Spinal cord (tissue), 10 donors: ENCODE measurements around the gene SYNE1. TPM values are rescaled to one million over a fixed set of nuclear protein-coding genes. Genes with fewer than 3 reads are reported as not detected.

Experiments used
- DNase-seq, 6 donors: peaks; one replicate each; pipeline versions ENCODE4 v3.0.0 to v3.0.0-alpha.2; 2013 to 2015; ENCODE audit warnings: low spot score in 6 of 6, low read depth in 4 of 6
- H3K27ac ChIP-seq: one replicate; pipeline ENCODE4 v1.5.1; 2013; ENCODE audit warnings: low read depth, low read length, control low read depth
- H3K27me3 ChIP-seq: one replicate; pipeline ENCODE4 v1.6.1; 2013; ENCODE audit warnings: low read length; ENCODE audit not compliant: control insufficient read depth, insufficient read depth
- H3K36me3 ChIP-seq: one replicate; pipeline ENCODE4 v1.6.1; 2013; ENCODE audit warnings: low read length; ENCODE audit not compliant: control insufficient read depth, insufficient read depth
- H3K4me1 ChIP-seq: one replicate; pipeline ENCODE4 v1.6.1; 2013; ENCODE audit warnings: low read length; ENCODE audit not compliant: control insufficient read depth, insufficient read depth
- H3K4me3 ChIP-seq: one replicate; pipeline ENCODE4 v1.5.1; 2013; ENCODE audit warnings: low read depth, low read length, control low read depth
- H3K9me3 ChIP-seq: one replicate; pipeline ENCODE4 v1.6.1; 2013; ENCODE audit warnings: low read length; ENCODE audit not compliant: control insufficient read depth, insufficient read depth
- WGBS: methylation state at CpG from one replicate; pipeline ENCODE4 v1.1.5; 2013; ENCODE audit warnings: missing lambda C conversion rate; ENCODE audit not compliant: insufficient coverage; 5-methylcytosine and 5-hydroxymethylcytosine counted together
- polyA plus RNA-seq, 2 donors: library from polyadenylated mRNA; unstranded; fragments of 120-200 nt; gene quantifications; one replicate each; pipeline ENCODE4 v1.2.1, GENCODE V29; 2013; ENCODE audit not compliant: insufficient read length in 2 of 2
- total RNA-seq, 2 donors: library from RNA; depleted of rRNA in 1 of 2; stranded (reverse); fragments of 120-200 nt in 1 of 2; fragments of >200 nt in 1 of 2; gene quantifications; one replicate each; pipeline versions ENCODE4 v1.2.3 to v1.2.4, GENCODE V29; 2013 to 2014
- donor health status: healthy.

SYNE1 gene
- total and polyA plus RNA-seq, 4 donors, result 71.5 to 201 (median 105) TPM

- Histone ChIP-seq H3K36me3 (peaks cover 35% of the 10 kb centered on the region), H3K4me1 (no peaks in the 10 kb centered on the region), H3K27ac (no peak overlapping the region), H3K27me3 (no peaks in the 10 kb centered on the region), H3K4me3 (no peak overlapping the region), H3K9me3 (no peaks in the 10 kb centered on the region)
- DNase-seq, result no peak
- no CpG with 5 or more reads among the region's 3 CpGs for WGBS
Observed at GRCh38 chr6:152240436-152240835, 396.7 kb downstream of the SYNE1 start.

- no peaks in the 10 kb centered on the region for H3K27me3 ChIP-seq
- H3K4me3 ChIP-seq, result no peak overlapping the region
- WGBS, result 88% methylated on average over 5 of the region's 8 CpGs
- H3K9me3 ChIP-seq, result no peaks in the 10 kb centered on the region
- no peak for DNase-seq
- no peaks in the 10 kb centered on the region for H3K4me1 ChIP-seq
- no peak overlapping the region for H3K27ac ChIP-seq
- H3K36me3 ChIP-seq, result peaks cover 52% of the 10 kb centered on the region
Observed at GRCh38 chr6:152236370-152237097, 400.6 kb downstream of the SYNE1 start.

- H3K27ac ChIP-seq, result no peak overlapping the region
- H3K27me3 ChIP-seq, result no peaks in the 10 kb centered on the region
- no peak overlapping the region for H3K4me3 ChIP-seq
- DNase-seq, result no peak
- H3K4me1 ChIP-seq, result no peaks in the 10 kb centered on the region
- 97% methylated on average over 7 of the region's 17 CpGs for WGBS
- H3K36me3 ChIP-seq, result peaks cover 39% of the 10 kb centered on the region
- H3K9me3 ChIP-seq, result no peaks in the 10 kb centered on the region
Observed at GRCh38 chr6:152233547-152234320, 403.4 kb downstream of the SYNE1 start.

GRCh38 chr6:152232501-152233151, 404.5 kb downstream of the SYNE1 start:
- Histone ChIP-seq H3K4me3 (no peak overlapping the region), H3K27me3 (no peaks in the 10 kb centered on the region), H3K4me1 (no peaks in the 10 kb centered on the region), H3K36me3 (peaks cover 35% of the 10 kb centered on the region), H3K27ac (no peak overlapping the region), H3K9me3 (no peaks in the 10 kb centered on the region)
- WGBS, result no CpG with 5 or more reads among the region's 5 CpGs
- DNase-seq, result no peak

- H3K4me3 ChIP-seq, result no peak overlapping the region
- H3K36me3 ChIP-seq, result peaks cover 17% of the 10 kb centered on the region
- H3K9me3 ChIP-seq, result no peaks in the 10 kb centered on the region
- H3K27ac ChIP-seq, result no peak overlapping the region
- no peaks in the 10 kb centered on the region for H3K4me1 ChIP-seq
- no peaks in the 10 kb centered on the region for H3K27me3 ChIP-seq
- WGBS, result no CpG with 5 or more reads among the region's 4 CpGs
- DNase-seq, result no peak
Observed at GRCh38 chr6:152229330-152229729, 407.8 kb downstream of the SYNE1 start.

- Histone ChIP-seq H3K4me3 (no peak overlapping the region), H3K36me3 (peaks cover 22% of the 10 kb centered on the region), H3K27me3 (no peaks in the 10 kb centered on the region), H3K9me3 (no peaks in the 10 kb centered on the region), H3K27ac (no peak overlapping the region), H3K4me1 (no peaks in the 10 kb centered on the region)
- DNase-seq, result no peak
- WGBS, result no CpG with 5 or more reads among the region's 2 CpGs
Observed at GRCh38 chr6:152226119-152226518, 411.0 kb downstream of the SYNE1 start.

GRCh38 chr6:152225241-152225934, 411.8 kb downstream of the SYNE1 start:
- 93% methylated on average over 3 of the region's 7 CpGs for WGBS
- Histone ChIP-seq H3K4me3 (no peak overlapping the region), H3K27me3 (no peaks in the 10 kb centered on the region), H3K9me3 (no peaks in the 10 kb centered on the region), H3K4me1 (no peaks in the 10 kb centered on the region), H3K36me3 (peaks cover 18% of the 10 kb centered on the region), H3K27ac (no peak overlapping the region)
- no peak for DNase-seq

- Histone ChIP-seq H3K4me3 (no peak overlapping the region), H3K4me1 (no peaks in the 10 kb centered on the region), H3K27ac (no peak overlapping the region), H3K9me3 (no peaks in the 10 kb centered on the region), H3K27me3 (no peaks in the 10 kb centered on the region), H3K36me3 (peaks cover 18% of the 10 kb centered on the region)
- 94% methylated on average over 2 of the region's 3 CpGs for WGBS
- no peak for DNase-seq
Observed at GRCh38 chr6:152223636-152224035, 413.5 kb downstream of the SYNE1 start.

- Histone ChIP-seq H3K27me3 (no peaks in the 10 kb centered on the region), H3K9me3 (no peaks in the 10 kb centered on the region), H3K4me3 (no peak overlapping the region), H3K4me1 (no peaks in the 10 kb centered on the region), H3K36me3 (peaks cover 28% of the 10 kb centered on the region), H3K27ac (no peak overlapping the region)
- no peak for DNase-seq
- WGBS, result 100% methylated on average over 3 of the region's 4 CpGs
Observed at GRCh38 chr6:152221806-152222628, 415.1 kb downstream of the SYNE1 start.
